Measurements from ENCODE around the gene NME5. TPM values are rescaled to one million over a fixed set of nuclear protein-coding genes. Genes with fewer than 3 reads are reported as not detected.

NME5 gene
- total RNA-seq, 2 donors from 2014 or later = 5.8 to 6.6 TPM

DNA sequence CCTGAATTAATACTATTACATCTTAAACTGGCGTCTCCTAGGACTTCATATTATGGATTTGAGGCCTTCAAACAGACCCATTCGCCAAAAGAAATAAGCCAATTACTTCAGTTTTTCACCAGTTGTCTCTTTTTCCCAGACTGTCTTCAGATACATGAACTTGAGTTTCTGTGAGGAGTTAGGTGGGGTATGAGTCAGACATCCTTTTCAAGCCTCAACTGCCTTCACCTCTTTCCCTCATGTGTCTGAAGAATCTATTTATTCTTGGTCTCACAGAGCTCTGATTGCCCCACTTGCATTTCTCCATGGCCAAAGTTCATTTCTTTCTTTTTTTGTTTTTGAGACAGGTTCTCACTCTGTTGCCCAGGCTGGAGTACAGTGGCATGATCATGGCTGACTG is 42.9 kb downstream of the NME5 start:
- no peaks in the 10 kb centered on the region for H3K27me3 ChIP-seq (replicated peaks; ENCODE audit: insufficient read depth)
- H3K4me1 ChIP-seq (replicated peaks) = no peaks in the 10 kb centered on the region
- intact Hi-C loops (cut with DNase I) = no loop called here
- TF ChIP-seq POLR2AphosphoS5 (IDR thresholded peaks at IDR 0.05) = no peak
- TF ChIP-seq CTCF (IDR thresholded peaks at IDR 0.05) = no peak
- no peak for TF ChIP-seq POLR2A (IDR thresholded peaks at IDR 0.05)
- no peak overlapping the region for H3K4me3 ChIP-seq
- no peaks in the 10 kb centered on the region for H3K9me3 ChIP-seq
- DNase-seq (ENCODE audit: low spot score) = no peak
- no peak overlapping the region for H3K27ac ChIP-seq
- 94% methylated on average over 2 of the region's 2 CpGs for WGBS
- no peaks in the 10 kb centered on the region for H3K36me3 ChIP-seq

DNA sequence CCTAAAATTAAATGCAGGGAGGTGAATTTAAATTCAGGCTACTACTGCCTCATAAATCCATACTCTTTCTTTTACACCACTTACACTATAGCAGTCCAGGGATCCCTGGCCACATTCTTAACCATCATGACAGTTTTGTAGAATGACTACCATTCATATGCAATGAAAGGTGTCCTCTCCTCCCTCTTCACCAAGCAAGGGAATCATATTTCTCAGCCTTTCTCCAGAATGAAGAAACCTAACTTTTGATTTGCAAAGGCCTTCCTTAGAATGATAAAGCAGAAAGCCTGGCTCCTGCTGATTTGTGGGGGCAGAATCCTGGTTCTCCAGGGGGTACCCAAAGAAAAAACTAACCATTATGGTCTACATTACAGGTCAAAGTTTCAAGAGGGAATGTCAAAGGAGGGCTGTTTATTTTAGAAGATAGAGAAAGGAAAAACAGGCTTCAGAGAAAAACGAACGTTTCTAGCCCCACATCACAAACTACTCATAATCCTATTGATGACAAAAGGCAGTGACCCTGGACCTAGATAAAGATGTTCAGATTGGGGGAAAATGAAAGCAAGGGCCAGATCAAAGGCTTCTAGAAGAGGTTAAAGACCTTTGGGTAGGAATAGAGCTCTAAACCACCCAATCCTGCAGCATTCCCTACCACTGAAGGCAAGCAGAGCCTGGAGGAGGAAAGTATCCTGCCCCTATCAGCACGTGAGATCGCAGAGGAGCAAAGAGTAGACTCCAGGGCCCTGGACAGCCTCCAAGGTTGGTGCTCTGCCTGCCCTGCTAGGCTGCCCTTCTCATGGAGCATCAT is 43.9 kb downstream of the NME5 start:
- H3K27me3 ChIP-seq (replicated peaks; ENCODE audit: insufficient read depth) = no peaks in the 10 kb centered on the region
- no peaks in the 10 kb centered on the region for H3K4me1 ChIP-seq (replicated peaks)
- no peaks in the 10 kb centered on the region for H3K9me3 ChIP-seq
- intact Hi-C loops (cut with DNase I) = no loop called here
- H3K27ac ChIP-seq = no peak overlapping the region
- 50% methylated on average over 4 of the region's 4 CpGs for WGBS
- DNase-seq (ENCODE audit: low spot score) = no peak
- TF ChIP-seq POLR2AphosphoS5 (IDR thresholded peaks at IDR 0.05) (no peak), CTCF (IDR thresholded peaks at IDR 0.05) (no peak), POLR2A (IDR thresholded peaks at IDR 0.05) (no peak)
- H3K36me3 ChIP-seq = no peaks in the 10 kb centered on the region
- no peak overlapping the region for H3K4me3 ChIP-seq

DNA sequence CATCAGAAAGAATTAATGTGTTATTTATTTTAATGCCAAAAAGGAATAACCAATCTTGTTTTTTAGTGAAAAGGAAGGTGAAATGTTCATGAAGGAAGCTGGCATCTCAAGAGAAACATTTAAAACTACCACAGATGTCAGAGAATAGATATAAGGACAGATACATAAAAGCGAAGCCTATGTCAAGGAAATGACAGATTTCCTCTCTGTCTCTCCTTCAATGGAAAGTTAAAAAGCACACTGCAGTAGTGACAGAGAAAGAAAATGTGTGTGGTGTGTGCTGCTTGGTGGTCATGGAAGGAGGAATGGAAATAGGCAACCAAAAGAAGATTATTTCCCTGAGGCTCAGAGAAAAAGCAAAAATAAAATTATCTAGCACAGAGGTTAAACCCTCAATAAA is 46.2 kb downstream of the NME5 start:
- H3K4me1 ChIP-seq (replicated peaks) = no peaks in the 10 kb centered on the region
- no peak overlapping the region for H3K4me3 ChIP-seq
- TF ChIP-seq POLR2AphosphoS5 (IDR thresholded peaks at IDR 0.05) = no peak
- TF ChIP-seq CTCF (IDR thresholded peaks at IDR 0.05) = no peak
- TF ChIP-seq POLR2A (IDR thresholded peaks at IDR 0.05) = no peak
- DNase-seq (ENCODE audit: low spot score) = no peak
- H3K36me3 ChIP-seq = no peaks in the 10 kb centered on the region
- no peak overlapping the region for H3K27ac ChIP-seq
- H3K9me3 ChIP-seq = no peaks in the 10 kb centered on the region
- intact Hi-C loops (cut with DNase I) = no loop called here
- 73% methylated on average over 1 of the region's 1 CpG for WGBS
- H3K27me3 ChIP-seq (replicated peaks; ENCODE audit: insufficient read depth) = no peaks in the 10 kb centered on the region

- no peak for TF ChIP-seq CTCF (IDR thresholded peaks at IDR 0.05)
These were observed 46.9 kb downstream of the NME5 start for GRCh38 chr5:138092301-138092700.

DNA sequence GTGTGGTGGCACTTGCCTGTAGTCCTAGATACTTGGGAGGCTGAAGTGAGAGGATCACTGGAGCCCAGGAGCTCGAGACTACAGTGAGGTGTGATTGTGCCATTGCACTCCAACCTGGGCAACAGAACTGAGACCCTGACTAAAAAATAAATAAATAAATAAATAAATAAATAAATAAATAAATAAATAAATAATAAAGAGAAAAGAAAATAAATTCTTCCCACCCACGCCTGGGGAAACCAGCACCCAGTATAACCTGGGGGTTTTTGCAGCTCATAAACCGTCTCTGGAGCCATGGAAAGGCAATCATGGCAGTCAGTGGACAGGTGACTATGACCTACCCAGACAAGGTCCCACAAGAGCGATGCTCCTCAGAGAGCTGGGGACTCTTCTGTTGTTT is 47.5 kb downstream of the NME5 start:
- no peaks in the 10 kb centered on the region for H3K4me1 ChIP-seq (replicated peaks)
- intact Hi-C loops (cut with DNase I) = no loop called here
- WGBS = 94% methylated on average over 4 of the region's 4 CpGs
- no peaks in the 10 kb centered on the region for H3K36me3 ChIP-seq
- H3K27ac ChIP-seq = no peak overlapping the region
- H3K27me3 ChIP-seq (replicated peaks; ENCODE audit: insufficient read depth) = no peaks in the 10 kb centered on the region
- no peak for TF ChIP-seq CTCF (IDR thresholded peaks at IDR 0.05)
- TF ChIP-seq POLR2AphosphoS5 (IDR thresholded peaks at IDR 0.05) = no peak
- TF ChIP-seq POLR2A (IDR thresholded peaks at IDR 0.05) = no peak
- H3K4me3 ChIP-seq = no peak overlapping the region
- no peaks in the 10 kb centered on the region for H3K9me3 ChIP-seq
- no peak for DNase-seq (ENCODE audit: low spot score)

More at GRCh38 chr5:138092301-138092700, 46.9 kb downstream of the NME5 start:
- H3K36me3 ChIP-seq = no peaks in the 10 kb centered on the region
- H3K4me3 ChIP-seq = no peak overlapping the region
- intact Hi-C loops (cut with DNase I) = no loop called here
- no peak for DNase-seq (ENCODE audit: low spot score)
- H3K4me1 ChIP-seq (replicated peaks) = no peaks in the 10 kb centered on the region
- H3K9me3 ChIP-seq = no peaks in the 10 kb centered on the region
- no peak overlapping the region for H3K27ac ChIP-seq
- H3K27me3 ChIP-seq (replicated peaks; ENCODE audit: insufficient read depth) = no peaks in the 10 kb centered on the region
- 80% methylated on average over 1 of the region's 1 CpG for WGBS

Measured in prostate gland (tissue), 2 donors.